OCI-LY3 (cell line): ENCODE results near the gene ZNF521.

Experiments
- EZH2phosphoT487 ChIP-seq: fragments of 200-600 bp; shearing (Covaris generic); IDR thresholded peaks from 2 replicates; pipeline ENCODE4 v1.6.1; 2018; ENCODE audit warnings: antibody characterized with exemption, mixed run types, low read depth
- TF ChIP-seq, protein P1 (sequence below): fragments of 200-600, 300-600 bp; sonication (generic); IDR thresholded peaks from 2 replicates; pipeline ENCODE4 v1.5.1; 2014; ENCODE audit warnings: antibody characterized with exemption, low read length, low read depth

DNA sequence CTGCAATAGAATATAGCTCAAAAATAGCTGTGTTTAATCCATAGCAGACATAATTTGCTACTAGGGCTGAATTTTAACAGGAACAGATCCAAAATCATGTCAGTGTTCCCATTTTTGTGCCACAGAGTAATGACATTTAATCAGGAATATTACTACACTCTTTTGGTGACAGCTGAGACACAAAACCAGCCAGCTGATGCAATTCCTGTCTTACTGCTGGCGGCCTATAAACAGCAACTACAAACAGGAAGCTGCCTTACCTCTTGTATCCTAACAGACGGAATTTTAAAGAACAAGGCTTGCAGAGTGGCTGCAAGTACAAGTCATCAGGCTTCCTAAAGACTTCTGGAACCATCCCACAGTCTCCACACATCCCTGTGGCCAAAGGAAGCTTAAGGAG, 218.1 kb downstream of the ZNF521 start:
- TF ChIP-seq, protein P1, sequence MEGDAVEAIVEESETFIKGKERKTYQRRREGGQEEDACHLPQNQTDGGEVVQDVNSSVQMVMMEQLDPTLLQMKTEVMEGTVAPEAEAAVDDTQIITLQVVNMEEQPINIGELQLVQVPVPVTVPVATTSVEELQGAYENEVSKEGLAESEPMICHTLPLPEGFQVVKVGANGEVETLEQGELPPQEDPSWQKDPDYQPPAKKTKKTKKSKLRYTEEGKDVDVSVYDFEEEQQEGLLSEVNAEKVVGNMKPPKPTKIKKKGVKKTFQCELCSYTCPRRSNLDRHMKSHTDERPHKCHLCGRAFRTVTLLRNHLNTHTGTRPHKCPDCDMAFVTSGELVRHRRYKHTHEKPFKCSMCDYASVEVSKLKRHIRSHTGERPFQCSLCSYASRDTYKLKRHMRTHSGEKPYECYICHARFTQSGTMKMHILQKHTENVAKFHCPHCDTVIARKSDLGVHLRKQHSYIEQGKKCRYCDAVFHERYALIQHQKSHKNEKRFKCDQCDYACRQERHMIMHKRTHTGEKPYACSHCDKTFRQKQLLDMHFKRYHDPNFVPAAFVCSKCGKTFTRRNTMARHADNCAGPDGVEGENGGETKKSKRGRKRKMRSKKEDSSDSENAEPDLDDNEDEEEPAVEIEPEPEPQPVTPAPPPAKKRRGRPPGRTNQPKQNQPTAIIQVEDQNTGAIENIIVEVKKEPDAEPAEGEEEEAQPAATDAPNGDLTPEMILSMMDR, result no peak
- TF ChIP-seq EZH2phosphoT487, result no peak
